Body of pancreas (tissue), 4 donors: ENCODE results near the gene TATDN2. TPM values are rescaled to one million over a fixed set of nuclear protein-coding genes. Genes with fewer than 3 reads are reported as not detected.

ENCODE experiments used
- ATAC-seq: fragments of 150-250 bp; one replicate; pipeline ENCODE4 v1.9.1; 2016
- DNase-seq, 4 donors: peaks; one replicate each; pipeline ENCODE4 v3.0.0-alpha.2; 2019
- H3K27ac ChIP-seq, 4 donors: fragments of 200-600 bp; sonication (generic); 1 replicate in 3 of 4; 2 replicates in 1 of 4; pipeline versions ENCODE4 v1.5.1 to v1.6.1; 2016 to 2019; ENCODE audit warnings: mild to moderate bottlenecking in 1 of 4, mixed read lengths in 1 of 4, moderate library complexity in 1 of 4
- H3K27me3 ChIP-seq, 2 donors: fragments of 200-600 bp; sonication (generic); one replicate each; pipeline ENCODE4 v1.6.0; 2016; ENCODE audit warnings: mild to moderate bottlenecking in 1 of 2
- H3K36me3 ChIP-seq, 2 donors: fragments of 200-600 bp; sonication (generic); replicated peaks in 1 of 2; 2 replicates each; pipeline ENCODE4 v1.5.1; 2016; ENCODE audit warnings: low read depth in 2 of 2; ENCODE audit not compliant: insufficient read depth in 1 of 2
- H3K4me1 ChIP-seq: fragments of 200-600 bp; sonication (generic); one replicate; pipeline ENCODE4 v1.6.0; 2016
- H3K4me3 ChIP-seq, 2 donors: fragments of 200-600 bp; sonication (generic); 1 replicate in 1 of 2; 2 replicates in 1 of 2; pipeline ENCODE4 v1.5.1; 2016 to 2019
- H3K9me3 ChIP-seq, 3 donors: fragments of 200-600 bp; sonication (generic); 1 replicate in 2 of 3; 2 replicates in 1 of 3; pipeline ENCODE4 v1.5.1; 2016
- POLR2A ChIP-seq, 3 donors: fragments of 450-650 bp; IDR thresholded peaks; one replicate each; pipeline ENCODE4 v1.6.1; 2016; ENCODE audit warnings: antibody characterized with exemption in 3 of 3, mild to moderate bottlenecking in 2 of 3
- WGBS, 2 donors: methylation state at CpG; one replicate each; pipeline ENCODE4 v1.1.5; 2017; 5-methylcytosine and 5-hydroxymethylcytosine counted together
- intact Hi-C: fragments of 100-400 bp; cut with DNase I; formaldehyde crosslinking; loops from one replicate; pipeline ENCODE4 v1.15.1; 2023
- total RNA-seq, 2 donors: library from RNA; depleted of rRNA; stranded (reverse); fragments of >200 nt; gene quantifications; one replicate each; pipeline ENCODE4 v1.1.0, GENCODE V29; 2016
- TF ChIP-seq, protein P1 (sequence below), 7 experiments: fragments of 450-650 bp in 4 of 7; fragments of 200-600 bp in 3 of 7; sonication (generic) in 3 of 7; IDR thresholded peaks; one replicate each; pipeline ENCODE4 v1.5.1; 2016 to 2019; ENCODE audit warnings: antibody characterized with exemption in 7 of 7

Gene TATDN2
- total RNA-seq, 2 donors from 2014 or later, result 15.3 to 19.8 TPM

DNA sequence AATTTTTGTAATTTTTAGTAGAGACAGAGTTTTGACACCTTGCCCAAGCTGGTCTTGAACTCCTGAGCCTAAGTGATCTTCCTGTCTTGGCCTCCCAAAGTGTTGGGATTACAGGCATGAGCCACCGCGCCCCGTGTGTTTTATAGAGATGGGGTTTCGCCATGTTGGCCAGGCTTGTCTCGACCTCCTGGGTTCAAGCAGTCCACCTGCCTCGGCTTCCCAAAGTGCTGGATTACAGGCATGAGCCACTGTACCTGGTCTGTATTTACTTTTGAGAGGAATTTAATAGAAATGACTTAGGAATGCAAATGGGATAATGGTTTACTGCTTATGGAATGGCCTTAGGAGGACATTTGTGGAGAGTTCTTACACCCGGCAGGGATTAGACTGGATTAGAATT, 10.8 kb downstream of the TATDN2 start:
- Histone ChIP-seq H3K4me1 (peaks cover 27% of the 10 kb centered on the region), H3K27me3 (no peaks in the 10 kb centered on the region), H3K27ac (no peak overlapping the region), H3K9me3 (no peaks in the 10 kb centered on the region), H3K4me3 (no peak overlapping the region), H3K36me3 (peaks cover 4 to 7% of the 10 kb centered on the region in 2 donors)
- DNase-seq (no peak), ATAC-seq (no peak)
- WGBS, 2 donors, result 92 to 99% methylated on average over 7 of the region's 7 CpGs
- TF ChIP-seq, protein P1, sequence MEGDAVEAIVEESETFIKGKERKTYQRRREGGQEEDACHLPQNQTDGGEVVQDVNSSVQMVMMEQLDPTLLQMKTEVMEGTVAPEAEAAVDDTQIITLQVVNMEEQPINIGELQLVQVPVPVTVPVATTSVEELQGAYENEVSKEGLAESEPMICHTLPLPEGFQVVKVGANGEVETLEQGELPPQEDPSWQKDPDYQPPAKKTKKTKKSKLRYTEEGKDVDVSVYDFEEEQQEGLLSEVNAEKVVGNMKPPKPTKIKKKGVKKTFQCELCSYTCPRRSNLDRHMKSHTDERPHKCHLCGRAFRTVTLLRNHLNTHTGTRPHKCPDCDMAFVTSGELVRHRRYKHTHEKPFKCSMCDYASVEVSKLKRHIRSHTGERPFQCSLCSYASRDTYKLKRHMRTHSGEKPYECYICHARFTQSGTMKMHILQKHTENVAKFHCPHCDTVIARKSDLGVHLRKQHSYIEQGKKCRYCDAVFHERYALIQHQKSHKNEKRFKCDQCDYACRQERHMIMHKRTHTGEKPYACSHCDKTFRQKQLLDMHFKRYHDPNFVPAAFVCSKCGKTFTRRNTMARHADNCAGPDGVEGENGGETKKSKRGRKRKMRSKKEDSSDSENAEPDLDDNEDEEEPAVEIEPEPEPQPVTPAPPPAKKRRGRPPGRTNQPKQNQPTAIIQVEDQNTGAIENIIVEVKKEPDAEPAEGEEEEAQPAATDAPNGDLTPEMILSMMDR (IDR thresholded peaks at IDR 0.05), result no peak
- no peak for TF ChIP-seq POLR2A (IDR thresholded peaks at IDR 0.05)
- intact Hi-C loops, result no loop called here

DNA sequence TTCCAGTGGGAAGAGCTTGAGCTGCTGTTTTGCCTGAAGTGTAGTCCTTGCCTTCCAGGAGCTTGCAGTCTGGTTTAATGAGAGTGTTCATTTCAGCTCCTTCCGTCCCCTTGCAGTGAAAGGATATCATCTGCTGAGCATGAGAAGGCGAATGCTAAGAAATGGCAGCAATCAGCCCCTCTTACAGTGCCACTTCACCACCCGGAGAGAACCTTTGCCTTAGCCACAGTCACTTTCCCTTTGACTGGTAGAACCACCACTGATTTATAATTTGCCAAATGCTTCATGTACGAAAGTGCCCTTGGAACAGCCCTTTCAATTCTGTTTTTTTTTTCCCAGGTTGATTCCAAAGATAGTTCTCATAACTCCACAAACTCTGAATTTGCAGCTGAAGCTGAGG, 11.5 kb downstream of the TATDN2 start:
- intact Hi-C loops, result no loop called here
- no peaks in the 10 kb centered on the region for H3K9me3 ChIP-seq
- WGBS, 2 donors, result 83 to 88% methylated on average over 4 of the region's 4 CpGs
- peaks cover 24% of the 10 kb centered on the region for H3K4me1 ChIP-seq
- no peak overlapping the region for H3K4me3 ChIP-seq
- no peak for DNase-seq
- peaks cover 4 to 7% of the 10 kb centered on the region in 2 donors for H3K36me3 ChIP-seq
- H3K27ac ChIP-seq, result no peak overlapping the region
- ATAC-seq, result no peak
- TF ChIP-seq, protein P1 (IDR thresholded peaks at IDR 0.05), result no peak
- no peak for TF ChIP-seq POLR2A (IDR thresholded peaks at IDR 0.05)
- H3K27me3 ChIP-seq, result no peaks in the 10 kb centered on the region

DNA sequence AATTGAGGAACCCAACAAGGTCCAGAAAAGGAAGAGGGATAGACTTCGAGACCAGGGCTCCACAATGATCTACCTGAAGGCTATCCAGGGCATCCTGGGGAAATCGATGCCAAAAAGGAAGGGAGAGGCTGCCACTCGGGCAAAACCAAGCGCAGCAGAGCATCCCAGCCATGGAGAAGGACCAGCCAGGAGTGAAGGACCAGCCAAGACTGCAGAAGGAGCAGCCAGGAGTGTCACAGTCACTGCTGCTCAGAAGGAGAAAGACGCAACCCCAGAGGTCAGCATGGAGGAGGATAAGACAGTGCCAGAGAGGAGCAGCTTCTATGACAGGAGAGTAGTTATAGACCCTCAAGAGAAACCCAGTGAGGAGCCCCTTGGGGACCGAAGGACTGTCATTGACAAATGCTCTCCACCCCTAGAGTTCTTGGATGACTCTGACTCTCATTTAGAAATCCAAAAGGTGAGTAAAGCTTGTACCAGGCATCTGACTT, 12.0 kb downstream of the TATDN2 start:
- Histone ChIP-seq H3K27ac (no peak overlapping the region), H3K36me3 (peaks cover 4 to 7% of the 10 kb centered on the region in 2 donors), H3K4me1 (peaks cover 24% of the 10 kb centered on the region), H3K9me3 (no peaks in the 10 kb centered on the region), H3K4me3 (no peak overlapping the region), H3K27me3 (no peaks in the 10 kb centered on the region)
- no peak for ATAC-seq
- 92 to 93% methylated on average over 6 of the region's 6 CpGs for WGBS, 2 donors
- intact Hi-C loops, result no loop called here
- no peak for DNase-seq
- TF ChIP-seq, protein P1 (IDR thresholded peaks at IDR 0.05), result no peak
- TF ChIP-seq POLR2A (IDR thresholded peaks at IDR 0.05), result no peak

DNA sequence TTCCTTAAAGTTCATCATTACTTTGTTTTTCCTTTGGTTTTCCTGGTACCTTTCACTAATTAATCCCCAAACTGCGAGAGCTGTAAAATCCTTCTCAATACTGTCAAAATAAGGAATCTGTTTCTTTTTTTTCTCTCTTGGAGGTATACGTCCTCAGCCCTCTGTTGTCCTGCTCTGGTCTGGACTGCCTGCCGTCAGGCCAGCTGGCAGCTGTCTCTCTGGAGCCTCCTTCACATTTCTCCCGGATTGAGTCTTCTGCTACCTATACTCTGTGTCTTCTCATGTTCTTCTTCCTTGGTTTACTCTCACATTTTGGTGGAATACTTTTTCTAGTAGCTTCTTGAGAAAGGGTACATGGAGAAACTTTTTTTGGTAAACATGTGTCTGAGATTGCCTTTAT, 13.8 kb downstream of the TATDN2 start:
- H3K4me3 ChIP-seq, result no peak overlapping the region
- WGBS, 2 donors, result 53 to 58% methylated on average over 4 of the region's 4 CpGs
- H3K27me3 ChIP-seq, result no peaks in the 10 kb centered on the region
- peaks cover 22% of the 10 kb centered on the region for H3K4me1 ChIP-seq
- no peak overlapping the region for H3K27ac ChIP-seq
- intact Hi-C loops, result no loop called here
- H3K9me3 ChIP-seq, result no peaks in the 10 kb centered on the region
- DNase-seq (no peak), ATAC-seq (no peak)
- TF ChIP-seq, protein P1 (IDR thresholded peaks at IDR 0.05), result no peak
- TF ChIP-seq POLR2A (IDR thresholded peaks at IDR 0.05), result no peak
- H3K36me3 ChIP-seq, result peaks cover 0 to 6% of the 10 kb centered on the region in 2 donors

DNA sequence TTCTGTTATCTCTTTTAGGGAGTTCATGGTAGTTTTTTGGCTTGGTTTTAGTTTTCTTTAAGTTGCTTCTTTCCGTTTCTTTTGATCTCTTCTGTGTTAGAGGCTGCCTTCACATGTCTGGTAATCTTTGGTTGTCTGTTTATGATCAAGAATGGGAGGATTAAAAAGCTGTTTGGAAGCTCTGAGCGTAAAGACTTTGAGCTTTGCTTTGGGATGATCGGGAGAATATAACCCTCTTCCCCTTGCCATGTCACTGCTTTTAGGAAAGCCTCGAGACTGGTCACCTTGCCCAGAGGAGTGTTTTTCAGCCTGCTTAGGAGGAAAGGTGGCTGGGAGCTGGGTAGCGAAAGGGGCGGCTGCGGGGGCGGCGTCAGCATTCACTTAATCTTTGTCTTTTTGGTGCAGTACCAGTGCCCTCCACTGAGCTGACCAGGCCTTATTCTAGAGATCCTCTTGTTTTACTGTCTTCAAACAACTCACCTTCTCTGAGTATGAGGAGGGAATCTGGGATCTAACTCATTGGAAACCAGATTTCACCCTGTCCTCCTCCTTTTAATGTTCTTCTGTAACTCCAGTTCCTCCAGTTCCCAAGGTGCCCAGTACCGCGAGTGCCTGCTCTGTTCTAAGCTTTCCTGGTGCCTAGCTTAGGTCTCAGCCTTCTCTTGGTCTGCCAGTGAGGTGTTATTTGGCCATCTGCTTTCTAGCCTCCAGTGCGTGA, 15.5 kb downstream of the TATDN2 start:
- peaks cover 0 to 6% of the 10 kb centered on the region in 2 donors for H3K36me3 ChIP-seq
- no peak overlapping the region for H3K4me3 ChIP-seq
- no peaks in the 10 kb centered on the region for H3K9me3 ChIP-seq
- TF ChIP-seq, protein P1 (IDR thresholded peaks at IDR 0.05), result peak in 6 of 7 experiments; percentile 28 to 46 (median 34)
- TF ChIP-seq POLR2A (IDR thresholded peaks at IDR 0.05), result no peak
- DNase-seq, result peak; percentile 25 to 42 (median 32)
- ATAC-seq, result peak; percentile 42
- H3K27ac ChIP-seq, result peak overlapping the region in 2 of 4 donors; percentile 16 to 34
- H3K27me3 ChIP-seq, result no peaks in the 10 kb centered on the region
- intact Hi-C loops, result no loop called here
- H3K4me1 ChIP-seq, result peaks cover 22% of the 10 kb centered on the region
- 63 to 83% methylated on average over 12 of the region's 12 CpGs for WGBS, 2 donors
